Measurements from ENCODE around the gene CGREF1. TPM values are rescaled to one million over a fixed set of nuclear protein-coding genes. Genes with fewer than 3 reads are reported as not detected.

The CGREF1 gene
- total and polyA plus RNA-seq, 2 experiments from 2014 or later = 0.48 to 0.55 TPM

- Histone ChIP-seq H3K9me3 (ENCODE audit: low read depth) (no peaks in the 10 kb centered on the region), H3K4me1 (ENCODE audit: low read depth) (peaks cover 33% of the 10 kb centered on the region), H3K36me3 (no peaks in the 10 kb centered on the region), H3K27ac (peak overlapping the region; percentile 100), H3K27me3 (no peaks in the 10 kb centered on the region), H3K4me3 (no peak overlapping the region)
- DNase-seq (ENCODE audit: low read depth in 1 of 2, low spot score in 1 of 2) = peak; percentile 47 to 84
- TF ChIP-seq CTCF (IDR thresholded peaks at IDR 0.05; ENCODE audit: low read depth, low read length) = no peak
Measured at GRCh38 chr2:27074738-27075565, 44.0 kb downstream of the CGREF1 start.

- Histone ChIP-seq H3K27ac (peak overlapping the region; percentile 100), H3K9me3 (ENCODE audit: low read depth) (no peaks in the 10 kb centered on the region), H3K4me1 (ENCODE audit: low read depth) (peaks cover 30% of the 10 kb centered on the region), H3K4me3 (no peak overlapping the region), H3K36me3 (peaks cover 7% of the 10 kb centered on the region), H3K27me3 (no peaks in the 10 kb centered on the region)
- no peak for TF ChIP-seq CTCF (IDR thresholded peaks at IDR 0.05; ENCODE audit: low read depth, low read length)
- peak in 1 of 2 donors; percentile 51 for DNase-seq (ENCODE audit: low read depth in 1 of 2, low spot score in 1 of 2)
Measured at GRCh38 chr2:27073782-27074181, 45.1 kb downstream of the CGREF1 start.

DNA sequence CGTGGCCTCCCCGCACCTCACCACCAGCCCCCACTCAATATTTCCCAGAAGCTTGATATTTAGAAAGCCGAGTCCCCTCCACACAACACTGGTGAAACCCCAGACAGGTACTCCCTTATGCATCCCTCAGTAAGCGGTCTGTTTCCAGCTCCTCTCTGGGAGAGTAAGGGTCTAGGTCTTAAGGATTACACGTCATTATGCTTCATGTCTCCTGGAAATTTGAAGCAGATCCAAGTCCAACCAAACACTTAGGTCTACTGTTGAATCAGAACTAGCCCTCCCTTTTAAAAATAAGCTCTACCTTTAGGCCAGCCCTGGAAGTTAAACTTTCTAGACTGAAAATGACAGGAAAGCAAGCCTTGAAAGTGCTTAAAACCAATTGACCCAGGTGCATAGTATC lies 46.0 kb downstream of the CGREF1 start:
- Histone ChIP-seq H3K4me3 (no peak overlapping the region), H3K27ac (peak overlapping the region; percentile 100), H3K4me1 (ENCODE audit: low read depth) (peaks cover 24% of the 10 kb centered on the region), H3K36me3 (peaks cover 10% of the 10 kb centered on the region), H3K27me3 (no peaks in the 10 kb centered on the region), H3K9me3 (ENCODE audit: low read depth) (no peaks in the 10 kb centered on the region)
- TF ChIP-seq CTCF (IDR thresholded peaks at IDR 0.05; ENCODE audit: low read depth, low read length) = no peak
- DNase-seq (ENCODE audit: low read depth in 1 of 2, low spot score in 1 of 2) = peak in 1 of 2 donors; percentile 70

GRCh38 chr2:27071990-27072830 lies 46.7 kb downstream of the CGREF1 start:
- TF ChIP-seq CTCF (IDR thresholded peaks at IDR 0.05; ENCODE audit: low read depth, low read length) = no peak
- H3K27me3 ChIP-seq = no peaks in the 10 kb centered on the region
- peaks cover 17% of the 10 kb centered on the region for H3K36me3 ChIP-seq
- peak overlapping the region; percentile 84 for H3K4me3 ChIP-seq
- peak overlapping the region; percentile 100 for H3K27ac ChIP-seq
- peak; percentile 95 to 97 for DNase-seq (ENCODE audit: low read depth in 1 of 2, low spot score in 1 of 2)
- H3K9me3 ChIP-seq (ENCODE audit: low read depth) = no peaks in the 10 kb centered on the region
- H3K4me1 ChIP-seq (ENCODE audit: low read depth) = peaks cover 24% of the 10 kb centered on the region

GRCh38 chr2:27071277-27071989 lies 47.5 kb downstream of the CGREF1 start, which contains the start of gene OST4:
TSS of gene OST4 (minus strand) at chr2:27071654.
- Histone ChIP-seq H3K4me1 (ENCODE audit: low read depth) (peaks cover 24% of the 10 kb centered on the region), H3K9me3 (ENCODE audit: low read depth) (no peaks in the 10 kb centered on the region), H3K27ac (peak within 1 kb of the TSS; percentile 100), H3K36me3 (peaks cover 17% of the 10 kb centered on the region), H3K4me3 (peak within 1 kb of the TSS; percentile 84), H3K27me3 (no peaks in the 10 kb centered on the region)
- DNase-seq (ENCODE audit: low read depth in 1 of 2, low spot score in 1 of 2) = peak; percentile 97
- no peak for TF ChIP-seq CTCF (IDR thresholded peaks at IDR 0.05; ENCODE audit: low read depth, low read length)
